Stimulated activated CD8-positive, alpha-beta memory T cell treated with anti-CD3 and anti-CD28 coated beads, Interleukin-4, amount 100 ng/mL, for 1 hour (primary cell): ENCODE data around the gene PIPOX.

Experiments
- DNase-seq, 2 donors: peaks; one replicate each; pipeline ENCODE4 v3.0.0-alpha.2; 2020; ENCODE audit warnings: low read depth in 2 of 2, low spot score in 1 of 2

PIPOX gene

GRCh38 chr17:29042679-29043538 is at the start of gene PIPOX:
Gene PIPOX (plus strand): TSS chr17:29043141. CDS start chr17:29043226, 85 bp downstream.
- no peak for DNase-seq

GRCh38 chr17:28993645-28994426 is 49.1 kb upstream of the PIPOX start:
- no peak for DNase-seq

GRCh38 chr17:28996554-28997096 is 46.3 kb upstream of the PIPOX start:
- DNase-seq, result no peak

- no peak for DNase-seq
Observed at GRCh38 chr17:28997806-28998205, 45.1 kb upstream of the PIPOX start.

- DNase-seq, result no peak
Observed at GRCh38 chr17:28999206-28999605, 43.7 kb upstream of the PIPOX start.

GRCh38 chr17:29000973-29001372 is 42.0 kb upstream of the PIPOX start:
- DNase-seq, result no peak

GRCh38 chr17:29002811-29003210 is 40.1 kb upstream of the PIPOX start:
- DNase-seq, result no peak

GRCh38 chr17:29003289-29003688 is 39.7 kb upstream of the PIPOX start:
- DNase-seq, result no peak

GRCh38 chr17:29004081-29004692 is 38.8 kb upstream of the PIPOX start:
- no peak for DNase-seq

- peak in 1 of 2 donors; percentile 17 for DNase-seq
Observed at GRCh38 chr17:29005936-29006511, 36.9 kb upstream of the PIPOX start, which contains the start of gene SEZ6. Gene SEZ6 (minus strand): TSS chr17:29006033. CDS start chr17:29005869, 164 bp downstream.

GRCh38 chr17:29007456-29007855 is 35.5 kb upstream of the PIPOX start:
- DNase-seq, result no peak

GRCh38 chr17:29007860-29008455 is 35.0 kb upstream of the PIPOX start:
- DNase-seq, result no peak

- no peak for DNase-seq
Observed at GRCh38 chr17:29008591-29008990, 34.4 kb upstream of the PIPOX start.

- no peak for DNase-seq
Observed at GRCh38 chr17:29010129-29010528, 32.8 kb upstream of the PIPOX start.

GRCh38 chr17:29010586-29010985 is 32.4 kb upstream of the PIPOX start:
- DNase-seq, result no peak

GRCh38 chr17:29012535-29012934 is 30.4 kb upstream of the PIPOX start:
- no peak for DNase-seq

- no peak for DNase-seq
Observed at GRCh38 chr17:29014716-29015115, 28.2 kb upstream of the PIPOX start.

- DNase-seq, result no peak
Observed at GRCh38 chr17:29016345-29017210, 26.4 kb upstream of the PIPOX start.

- DNase-seq, result no peak
Observed at GRCh38 chr17:29018788-29019474, 24.0 kb upstream of the PIPOX start.
